Keratinocyte (primary cell): ENCODE results near the gene GPR3.

ENCODE experiments used
- EZH2 ChIP-seq: IDR thresholded peaks from one replicate; pipeline ENCODE4 v1.6.1; 2012; ENCODE audit warnings: inconsistent platforms, mild to moderate bottlenecking, low read length, moderate library complexity
- TF ChIP-seq, protein P1 (sequence below), 3 experiments: IDR thresholded peaks in 1 of 3; conservative IDR thresholded peaks in 1 of 3; optimal IDR thresholded peaks in 1 of 3; 2 replicates in 2 of 3; 3 replicates in 1 of 3; pipeline versions ENCODE3 to v1.5.1; 2011; ENCODE audit warnings: low read length in 3 of 3, mild to moderate bottlenecking in 3 of 3, moderate library complexity in 2 of 3, control low read depth in 1 of 3, inconsistent platforms in 1 of 3; ENCODE audit not compliant: insufficient read depth in 2 of 3; ENCODE audit errors: extremely low read depth in 1 of 3

DNA sequence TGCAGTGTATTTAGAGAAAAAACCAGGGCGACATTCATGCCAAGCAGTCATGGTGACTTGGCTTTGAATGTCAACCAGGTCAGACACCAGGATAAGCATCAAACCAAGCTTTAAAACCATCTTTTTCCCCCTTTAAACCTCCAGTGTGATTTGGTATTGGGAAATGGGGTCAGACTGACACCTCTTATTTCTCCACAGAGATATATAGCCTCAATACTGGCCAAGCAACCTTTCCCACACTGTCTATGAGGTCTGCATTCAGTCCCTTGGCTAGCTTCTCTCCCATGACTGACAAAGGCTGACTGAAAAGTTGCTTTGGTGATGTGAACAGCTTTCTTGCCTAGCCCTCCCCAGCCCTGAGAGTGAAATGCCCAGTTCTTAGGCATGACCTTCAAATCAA is 21.7 kb downstream of the GPR3 start:
- TF ChIP-seq, protein P1, sequence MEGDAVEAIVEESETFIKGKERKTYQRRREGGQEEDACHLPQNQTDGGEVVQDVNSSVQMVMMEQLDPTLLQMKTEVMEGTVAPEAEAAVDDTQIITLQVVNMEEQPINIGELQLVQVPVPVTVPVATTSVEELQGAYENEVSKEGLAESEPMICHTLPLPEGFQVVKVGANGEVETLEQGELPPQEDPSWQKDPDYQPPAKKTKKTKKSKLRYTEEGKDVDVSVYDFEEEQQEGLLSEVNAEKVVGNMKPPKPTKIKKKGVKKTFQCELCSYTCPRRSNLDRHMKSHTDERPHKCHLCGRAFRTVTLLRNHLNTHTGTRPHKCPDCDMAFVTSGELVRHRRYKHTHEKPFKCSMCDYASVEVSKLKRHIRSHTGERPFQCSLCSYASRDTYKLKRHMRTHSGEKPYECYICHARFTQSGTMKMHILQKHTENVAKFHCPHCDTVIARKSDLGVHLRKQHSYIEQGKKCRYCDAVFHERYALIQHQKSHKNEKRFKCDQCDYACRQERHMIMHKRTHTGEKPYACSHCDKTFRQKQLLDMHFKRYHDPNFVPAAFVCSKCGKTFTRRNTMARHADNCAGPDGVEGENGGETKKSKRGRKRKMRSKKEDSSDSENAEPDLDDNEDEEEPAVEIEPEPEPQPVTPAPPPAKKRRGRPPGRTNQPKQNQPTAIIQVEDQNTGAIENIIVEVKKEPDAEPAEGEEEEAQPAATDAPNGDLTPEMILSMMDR (optimal IDR thresholded peaks at IDR 0.05 in 1 of 3, IDR thresholded peaks at IDR 0.05 in 1 of 3, conservative IDR thresholded peaks at IDR 0.05 in 1 of 3; ENCODE audit: extremely low read depth in 1 of 3, insufficient read depth in 2 of 3, low read length in 3 of 3), result no peak
- TF ChIP-seq EZH2, result no peak
